HG03520 (cell line): ENCODE data around the gene EDNRA.

ENCODE experiments used
- ATAC-seq: cut with Tn5 transposase; IDR thresholded peaks from one replicate; pipeline ENCODE4 v1.9.1; 2021; ENCODE audit warnings: mild to moderate bottlenecking, moderate library complexity; ENCODE audit not compliant: unreplicated experiment

Gene EDNRA

GRCh38 chr4:147538711-147539110 lies 57.8 kb downstream of the EDNRA start:
- ATAC-seq = no peak

- no peak for ATAC-seq
These were observed 59.1 kb downstream of the EDNRA start for GRCh38 chr4:147539959-147540358.

GRCh38 chr4:147542229-147542990 lies 61.5 kb downstream of the EDNRA start:
- ATAC-seq = no peak

GRCh38 chr4:147543034-147543433 lies 62.1 kb downstream of the EDNRA start:
- no peak for ATAC-seq

GRCh38 chr4:147546349-147546748 lies 65.5 kb downstream of the EDNRA start:
- no peak for ATAC-seq

- ATAC-seq = peak; percentile 60
These were observed 66.6 kb downstream of the EDNRA start for GRCh38 chr4:147547314-147548056.

GRCh38 chr4:147548256-147548655 lies 67.4 kb downstream of the EDNRA start:
- no peak for ATAC-seq

- peak; percentile 69 for ATAC-seq
These were observed 69.8 kb downstream of the EDNRA start for GRCh38 chr4:147550626-147551246.

GRCh38 chr4:147560625-147561024 lies 79.7 kb downstream of the EDNRA start:
- ATAC-seq = no peak

GRCh38 chr4:147566762-147567161 lies 85.9 kb downstream of the EDNRA start:
- ATAC-seq = no peak

- no peak for ATAC-seq
These were observed 86.4 kb downstream of the EDNRA start for GRCh38 chr4:147567276-147567675.

GRCh38 chr4:147570616-147571015 lies 89.7 kb downstream of the EDNRA start:
- no peak for ATAC-seq

- no peak for ATAC-seq
These were observed 90.3 kb downstream of the EDNRA start for GRCh38 chr4:147571036-147571770.

GRCh38 chr4:147576084-147576483 lies 95.2 kb downstream of the EDNRA start:
- ATAC-seq = no peak

- ATAC-seq = no peak
These were observed 97.2 kb downstream of the EDNRA start for GRCh38 chr4:147578051-147578476.

- no peak for ATAC-seq
These were observed 97.7 kb downstream of the EDNRA start for GRCh38 chr4:147578593-147578992.

- ATAC-seq = no peak
These were observed 99.5 kb downstream of the EDNRA start for GRCh38 chr4:147580396-147580795.

- no peak for ATAC-seq
These were observed 100.9 kb downstream of the EDNRA start for GRCh38 chr4:147581606-147582350.

- no peak for ATAC-seq
These were observed 101.6 kb downstream of the EDNRA start for GRCh38 chr4:147582386-147583060.

- no peak for ATAC-seq
These were observed 103.0 kb downstream of the EDNRA start for GRCh38 chr4:147583876-147584275.
